ENCODE results near the gene SRF.

The SRF gene

DNA sequence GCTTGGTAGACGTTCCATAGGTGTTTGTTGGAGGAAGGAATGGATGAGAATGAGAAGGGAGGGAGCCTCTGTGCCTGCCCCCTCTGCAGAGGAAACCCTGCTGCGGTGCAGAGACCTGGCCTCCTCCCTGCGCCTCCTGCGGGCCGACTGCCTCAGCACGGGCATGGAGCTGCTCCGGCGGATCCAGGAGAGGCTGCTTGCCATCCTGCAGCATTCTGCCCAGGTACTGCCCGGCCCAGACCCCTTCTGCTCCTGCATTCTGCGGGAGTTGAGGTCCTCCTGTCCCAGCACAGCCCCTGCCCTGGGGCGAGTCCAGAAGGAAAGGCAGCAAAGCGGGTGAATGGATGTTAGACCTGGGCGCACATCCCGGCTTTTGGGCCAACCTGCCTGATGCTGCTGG, 52.1 kb downstream of the SRF start:
- no peak overlapping the region for H3K9ac ChIP-seq (ENCODE audit: low read length)
- H3K4me2 ChIP-seq (ENCODE audit: low read length): no peak overlapping the region
- no peaks in the 10 kb centered on the region for H3K9me2 ChIP-seq (ENCODE audit: low read depth, low read length)
- TF ChIP-seq, protein P1, sequence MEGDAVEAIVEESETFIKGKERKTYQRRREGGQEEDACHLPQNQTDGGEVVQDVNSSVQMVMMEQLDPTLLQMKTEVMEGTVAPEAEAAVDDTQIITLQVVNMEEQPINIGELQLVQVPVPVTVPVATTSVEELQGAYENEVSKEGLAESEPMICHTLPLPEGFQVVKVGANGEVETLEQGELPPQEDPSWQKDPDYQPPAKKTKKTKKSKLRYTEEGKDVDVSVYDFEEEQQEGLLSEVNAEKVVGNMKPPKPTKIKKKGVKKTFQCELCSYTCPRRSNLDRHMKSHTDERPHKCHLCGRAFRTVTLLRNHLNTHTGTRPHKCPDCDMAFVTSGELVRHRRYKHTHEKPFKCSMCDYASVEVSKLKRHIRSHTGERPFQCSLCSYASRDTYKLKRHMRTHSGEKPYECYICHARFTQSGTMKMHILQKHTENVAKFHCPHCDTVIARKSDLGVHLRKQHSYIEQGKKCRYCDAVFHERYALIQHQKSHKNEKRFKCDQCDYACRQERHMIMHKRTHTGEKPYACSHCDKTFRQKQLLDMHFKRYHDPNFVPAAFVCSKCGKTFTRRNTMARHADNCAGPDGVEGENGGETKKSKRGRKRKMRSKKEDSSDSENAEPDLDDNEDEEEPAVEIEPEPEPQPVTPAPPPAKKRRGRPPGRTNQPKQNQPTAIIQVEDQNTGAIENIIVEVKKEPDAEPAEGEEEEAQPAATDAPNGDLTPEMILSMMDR (IDR thresholded peaks at IDR 0.05; ENCODE audit: low read length): no peak
- no peak for TF ChIP-seq EZH2 (IDR thresholded peaks at IDR 0.05; ENCODE audit: borderline replicate concordance, low read length)
- no peak overlapping the region for H2AFZ ChIP-seq (ENCODE audit: low read length)
- peak overlapping the region; percentile 90 for H3K27ac ChIP-seq (ENCODE audit: low read depth, low read length, poor library complexity, severe bottlenecking)
- H4K20me1 ChIP-seq (ENCODE audit: insufficient read depth, low read length): no peaks in the 10 kb centered on the region
- peaks cover 39% of the 10 kb centered on the region for H3K4me1 ChIP-seq (ENCODE audit: insufficient read depth, low read length, severe bottlenecking)
- H3K4me3 ChIP-seq (ENCODE audit: low read depth, low read length, poor library complexity, severe bottlenecking): no peak overlapping the region
- no peaks in the 10 kb centered on the region for H3K27me3 ChIP-seq (ENCODE audit: insufficient read depth, low read length)
- H3K79me2 ChIP-seq (ENCODE audit: insufficient read depth, low read length): no peaks in the 10 kb centered on the region
- H3K36me3 ChIP-seq (ENCODE audit: insufficient read depth, low read length): peaks cover 49% of the 10 kb centered on the region
- H3F3A ChIP-seq (ENCODE audit: insufficient read depth, low read length): no peaks in the 10 kb centered on the region
- no peaks in the 10 kb centered on the region for H3K9me3 ChIP-seq (ENCODE audit: low read length)

DNA sequence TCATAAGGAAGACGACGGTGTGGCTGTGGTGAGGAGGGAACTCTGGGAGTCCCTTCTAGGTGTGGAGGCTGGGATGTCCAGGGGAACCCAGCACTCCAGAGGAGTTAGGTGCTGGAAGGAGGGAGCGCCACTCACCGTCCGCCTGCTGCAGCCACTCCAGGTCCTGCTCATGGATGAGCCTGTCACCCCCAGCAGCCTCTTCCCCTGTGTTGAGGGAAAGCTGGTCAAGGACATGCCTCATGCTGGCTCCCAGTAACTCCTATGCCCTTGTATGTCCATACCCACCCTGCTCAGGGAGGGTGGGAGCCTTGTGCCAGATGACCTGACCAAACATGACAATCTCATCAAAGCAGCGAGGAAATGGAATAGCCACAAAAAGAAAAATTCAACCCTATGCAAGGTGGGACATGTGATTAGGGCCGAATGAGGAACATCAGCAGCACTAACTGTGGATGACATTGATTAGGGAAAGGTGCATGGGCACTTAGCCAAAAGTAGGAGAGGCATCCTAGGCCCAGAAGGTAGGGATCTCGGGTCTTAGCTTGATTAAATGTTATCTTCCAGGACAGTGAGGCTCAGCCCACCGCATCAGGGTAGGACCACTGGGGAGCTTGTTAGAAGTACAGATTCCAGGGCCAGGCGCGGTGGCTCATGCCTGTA, 55.3 kb downstream of the SRF start:
- H3K9me2 ChIP-seq (ENCODE audit: low read depth, low read length): no peaks in the 10 kb centered on the region
- H3K4me2 ChIP-seq (ENCODE audit: low read length): no peak overlapping the region
- peaks cover 49% of the 10 kb centered on the region for H3K4me1 ChIP-seq (ENCODE audit: insufficient read depth, low read length, severe bottlenecking)
- no peak overlapping the region for H3K9ac ChIP-seq (ENCODE audit: low read length)
- no peaks in the 10 kb centered on the region for H3K27me3 ChIP-seq (ENCODE audit: insufficient read depth, low read length)
- peaks cover 39% of the 10 kb centered on the region for H3K36me3 ChIP-seq (ENCODE audit: insufficient read depth, low read length)
- H3K27ac ChIP-seq (ENCODE audit: low read depth, low read length, poor library complexity, severe bottlenecking): peak overlapping the region; percentile 90
- no peak overlapping the region for H2AFZ ChIP-seq (ENCODE audit: low read length)
- no peaks in the 10 kb centered on the region for H3F3A ChIP-seq (ENCODE audit: insufficient read depth, low read length)
- H3K9me3 ChIP-seq (ENCODE audit: low read length): no peaks in the 10 kb centered on the region
- H3K4me3 ChIP-seq (ENCODE audit: low read depth, low read length, poor library complexity, severe bottlenecking): no peak overlapping the region
- no peaks in the 10 kb centered on the region for H4K20me1 ChIP-seq (ENCODE audit: insufficient read depth, low read length)
- no peaks in the 10 kb centered on the region for H3K79me2 ChIP-seq (ENCODE audit: insufficient read depth, low read length)
- TF ChIP-seq, protein P1 (IDR thresholded peaks at IDR 0.05; ENCODE audit: low read length): no peak
- no peak for TF ChIP-seq EZH2 (IDR thresholded peaks at IDR 0.05; ENCODE audit: borderline replicate concordance, low read length)

DNA sequence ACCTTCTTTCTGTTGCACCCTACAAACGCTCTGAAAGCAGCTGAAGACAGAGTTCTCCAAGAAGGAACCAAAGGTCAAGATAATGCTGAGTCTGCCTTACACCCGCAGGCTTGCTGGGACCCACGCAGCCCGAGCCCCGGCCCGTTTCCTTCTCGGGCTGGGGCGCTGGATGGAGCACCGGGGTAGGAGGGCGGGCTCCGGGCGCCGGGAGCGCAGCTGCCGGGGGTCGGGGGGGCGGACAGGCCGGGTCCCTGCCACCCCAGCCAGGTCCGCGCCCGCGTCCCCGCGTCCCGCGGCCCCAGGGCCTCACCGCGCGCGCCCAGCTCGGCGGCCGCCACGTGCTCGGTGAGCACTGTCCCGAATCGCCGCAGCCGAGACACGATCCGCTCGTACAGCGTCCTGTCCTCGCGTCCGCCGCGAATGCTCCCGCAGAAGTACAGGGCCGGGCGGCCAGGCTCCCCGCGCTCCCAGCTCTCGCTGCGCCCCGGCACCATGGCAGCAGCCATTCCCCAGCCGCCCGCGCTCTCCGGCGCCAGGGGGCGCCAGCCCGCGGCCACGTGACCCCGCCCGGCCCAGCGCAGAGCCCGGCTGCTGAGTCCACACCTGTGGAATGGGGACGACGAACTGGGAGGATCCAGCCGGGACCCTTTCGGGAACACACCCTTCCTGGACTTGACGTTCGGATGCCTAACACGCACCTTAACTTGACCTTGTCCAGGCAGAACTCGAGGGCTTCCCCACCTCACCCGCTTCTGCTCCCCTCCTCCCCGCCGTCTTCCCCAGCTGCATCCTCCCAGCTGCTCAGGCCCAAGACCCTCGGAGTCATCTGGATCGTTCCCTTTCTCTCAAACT, 58.1 kb downstream of the SRF start, which contains the start of gene DNPH1:
DNPH1 (minus strand) TSS at position 531 of the 852 bp plus-strand sequence; CDS start at position 506, 25 bp downstream.
- Histone ChIP-seq H3K4me1 (ENCODE audit: insufficient read depth, low read length, severe bottlenecking) (peaks cover 37% of the 10 kb centered on the region), H2AFZ (ENCODE audit: low read length) (no peak within 1 kb of the TSS), H3K9ac (ENCODE audit: low read length) (peak within 1 kb of the TSS; percentile 69), H3K27me3 (ENCODE audit: insufficient read depth, low read length) (no peaks in the 10 kb centered on the region; the same call in 1 of the 2 replicates), H3K27ac (ENCODE audit: low read depth, low read length, poor library complexity, severe bottlenecking) (peak within 1 kb of the TSS; percentile 1), H3K9me2 (ENCODE audit: low read depth, low read length) (no peaks in the 10 kb centered on the region), H3F3A (ENCODE audit: insufficient read depth, low read length) (no peaks in the 10 kb centered on the region), H3K9me3 (ENCODE audit: low read length) (no peaks in the 10 kb centered on the region), H3K4me3 (ENCODE audit: low read depth, low read length, poor library complexity, severe bottlenecking) (peak within 1 kb of the TSS; percentile 70), H3K36me3 (ENCODE audit: insufficient read depth, low read length) (peaks cover 15% of the 10 kb centered on the region), H3K79me2 (ENCODE audit: insufficient read depth, low read length) (no peaks in the 10 kb centered on the region), H4K20me1 (ENCODE audit: insufficient read depth, low read length) (no peaks in the 10 kb centered on the region), H3K4me2 (ENCODE audit: low read length) (peak within 1 kb of the TSS; percentile 58)
- no peak for TF ChIP-seq EZH2 (IDR thresholded peaks at IDR 0.05; ENCODE audit: borderline replicate concordance, low read length)
- TF ChIP-seq, protein P1 (IDR thresholded peaks at IDR 0.05; ENCODE audit: low read length): peak; percentile 88

Data from OCI-LY1 (cell line).